Sciatic nerve (tissue), 2 donors: ENCODE data around the gene MYO1C. TPM values are rescaled to one million over a fixed set of nuclear protein-coding genes. Genes with fewer than 3 reads are reported as not detected.
A peak's percentile ranks its signal among the peaks of the same experiment; 100 is the strongest.
"Not testable (repeated sequence)": the region's sequence is repeated elsewhere in the genome, so short reads cannot be mapped to it uniquely, and the experiment has no call there.

ENCODE experiments used
- ATAC-seq: fragments of 200-7000 bp; cut with Tn5 transposase; one replicate; pipeline ENCODE4 v1.9.1; 2020; ENCODE audit warnings: mild to moderate bottlenecking, moderate library complexity
- DNase-seq: peaks from one replicate; pipeline ENCODE4 v3.0.0-alpha.2; 2020; ENCODE audit warnings: low spot score
- intact Hi-C: fragments of 100-400 bp; cut with DNase I; formaldehyde crosslinking; loops from one replicate; pipeline ENCODE4 v1.14.2; 2022
- total RNA-seq: library from RNA; stranded (reverse); fragmentation: NEBNext Ultra II Directional; extraction: Animal tissue kit (Norgen Biotek cat#: 25700); gene quantifications from one replicate; pipeline ENCODE4 v1.2.1, GENCODE V29; 2021
- donor health status: DM: no; HTN: no; CAD: no.
- donor health status: DM: no; HTN: no; CAD: no.

Gene MYO1C
- total RNA-seq, 1 donor from 2014 or later: 326 TPM

GRCh38 chr17:1511756-1512321 lies 19.4 kb upstream of the MYO1C start:
- intact Hi-C loops: loop anchor here (10.0 kb wide), 1 partner anchor 237 kb away; the partner anchor contains the start of genes BHLHA9 and TRARG1
- DNase-seq: no peak
- peak; percentile 27 for ATAC-seq

DNA sequence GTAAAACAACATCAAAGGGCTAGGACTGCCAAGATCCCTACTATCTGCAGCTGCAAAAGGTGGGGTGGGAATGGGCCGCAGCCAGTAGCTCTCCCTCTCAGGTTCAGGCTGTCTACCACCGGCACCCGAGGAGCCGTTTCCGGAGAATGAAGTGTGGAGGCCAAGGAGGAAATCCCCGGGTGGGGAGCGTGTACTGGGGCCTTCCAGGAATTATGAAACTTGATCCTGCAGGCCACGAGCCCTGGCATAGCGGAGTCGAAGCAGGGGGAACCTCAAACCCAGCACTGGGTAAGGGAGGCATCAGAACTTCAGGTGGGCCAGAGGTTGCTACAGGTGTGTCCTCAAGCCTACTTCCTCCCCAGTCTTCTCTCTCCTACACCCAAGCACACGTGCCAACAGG lies 18.8 kb upstream of the MYO1C start:
- intact Hi-C loops: loop anchor here (10.0 kb wide), 1 partner anchor 236 kb away; the partner anchor contains the start of genes BHLHA9 and TRARG1
- ATAC-seq (peak; percentile 67), DNase-seq (peak; percentile 76)

GRCh38 chr17:1509290-1509881 lies 16.9 kb upstream of the MYO1C start:
- ATAC-seq: no peak
- intact Hi-C loops: no loop called here
- no peak for DNase-seq

DNA sequence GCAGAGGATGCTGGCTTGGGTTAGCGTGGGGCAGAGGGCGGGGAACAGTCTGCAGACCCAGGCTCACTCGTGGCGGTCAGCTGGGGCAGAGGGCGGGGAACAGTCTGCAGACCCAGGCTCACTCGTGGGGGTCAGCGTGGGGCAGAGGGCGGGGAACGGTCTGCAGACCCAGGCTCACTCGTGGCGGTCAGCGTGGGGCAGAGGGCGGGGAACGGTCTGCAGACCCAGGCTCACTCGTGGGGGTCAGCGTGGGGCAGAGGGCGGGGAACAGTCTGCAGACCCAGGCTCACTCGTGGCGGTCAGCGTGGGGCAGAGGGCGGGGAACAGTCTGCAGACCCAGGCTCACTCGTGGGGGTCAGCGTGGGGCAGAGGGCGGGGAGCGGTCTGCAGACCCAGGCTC lies 16.2 kb upstream of the MYO1C start:
- DNase-seq, ATAC-seq, intact Hi-C loops: not testable (repeated sequence)

DNA sequence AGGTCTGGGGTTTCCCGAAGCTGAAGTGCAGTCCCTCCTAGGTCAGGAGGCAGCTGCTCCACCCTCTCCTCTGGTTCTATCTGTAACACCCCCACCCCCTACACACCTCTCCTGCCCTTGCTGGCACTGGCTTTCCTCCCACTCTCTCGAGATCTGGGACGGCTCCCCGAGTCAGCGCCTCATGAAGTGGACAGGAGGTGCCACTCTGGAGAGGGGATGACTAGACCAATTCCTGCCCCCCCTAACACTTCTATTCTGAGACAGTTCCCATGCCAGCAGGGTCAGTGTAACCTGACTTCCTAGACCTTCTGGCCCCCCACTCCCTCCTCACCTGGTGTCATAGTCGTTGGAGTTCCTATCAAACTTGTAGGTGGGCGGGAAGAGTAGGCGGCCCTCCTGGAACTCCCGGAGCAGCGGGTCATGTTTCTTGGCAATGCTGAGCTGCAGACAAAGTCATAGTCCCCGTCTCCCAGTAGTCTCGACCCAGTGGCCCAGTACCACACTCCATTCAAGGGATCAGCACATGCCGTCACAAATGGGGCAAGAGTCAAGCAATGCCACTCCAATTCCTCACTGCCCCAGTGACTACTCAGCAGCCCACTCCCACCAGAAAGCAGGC lies 14.3 kb upstream of the MYO1C start:
- ATAC-seq (no peak), DNase-seq (no peak)

GRCh38 chr17:1505586-1505985 lies 13.1 kb upstream of the MYO1C start:
- intact Hi-C loops: no loop called here
- ATAC-seq: no peak
- no peak for DNase-seq

More for the DNA sequence above, 14.3 kb upstream of the MYO1C start:
- intact Hi-C loops: no loop called here

DNA sequence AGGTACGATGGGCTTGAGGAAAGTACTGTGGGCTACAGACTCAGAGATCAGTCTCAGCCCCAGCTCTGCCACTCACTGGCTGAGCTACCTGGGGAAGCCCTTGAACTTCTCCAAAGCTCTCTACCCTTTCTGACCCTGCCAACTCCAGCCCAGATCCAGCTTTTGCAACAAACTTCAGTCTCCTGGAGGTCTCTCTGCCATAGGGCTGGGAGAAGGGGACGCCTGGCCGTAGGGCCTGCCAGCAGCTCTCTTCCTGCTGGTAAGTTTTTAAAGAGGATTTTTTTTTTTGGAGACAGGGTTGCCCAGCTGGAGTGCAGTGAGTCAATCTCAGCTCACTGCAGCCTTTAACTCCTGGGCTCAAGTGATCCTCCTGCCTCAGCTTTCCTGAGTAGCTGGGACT lies 12.4 kb upstream of the MYO1C start:
- intact Hi-C loops: no loop called here
- ATAC-seq (no peak), DNase-seq (no peak)

DNA sequence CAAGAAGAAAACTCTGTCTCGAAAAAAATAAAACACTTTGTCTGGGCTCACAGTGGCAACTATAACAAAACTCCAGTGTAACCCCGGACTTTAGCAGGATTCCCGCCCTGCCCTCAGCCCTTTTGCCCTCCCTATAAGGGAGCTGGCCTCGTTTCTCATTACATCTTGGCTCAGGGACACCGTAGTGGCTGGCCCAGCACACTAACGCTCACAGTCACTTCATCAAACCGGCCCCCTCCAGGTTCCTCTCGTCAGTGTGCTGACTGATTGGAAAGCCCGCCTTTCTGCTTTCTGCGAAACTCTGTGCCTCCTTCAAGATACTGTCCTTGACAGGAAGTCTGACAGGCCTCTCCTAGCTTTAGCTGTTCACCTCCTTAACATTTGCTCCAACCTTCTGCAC lies 11.2 kb upstream of the MYO1C start:
- ATAC-seq: no peak

DNA sequence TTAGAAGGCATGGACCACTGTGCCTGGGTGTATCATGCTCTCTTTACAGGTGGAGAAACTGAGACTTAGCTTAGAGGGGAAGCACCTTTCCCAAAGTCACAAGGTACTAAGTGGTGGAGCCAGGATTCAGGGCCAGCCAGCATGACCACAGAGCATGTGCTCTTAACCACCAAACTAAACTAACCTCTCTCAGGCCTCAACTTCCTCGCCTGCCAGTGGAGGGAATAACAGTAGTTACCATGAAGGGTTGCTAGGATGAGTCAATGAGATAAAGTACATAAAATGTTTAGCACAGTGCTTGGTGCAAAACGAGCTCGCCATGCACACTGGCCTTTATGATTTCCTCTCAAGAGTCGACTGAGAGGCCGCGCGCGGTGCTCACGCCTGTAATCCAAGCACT lies 6.4 kb upstream of the MYO1C start:
- intact Hi-C loops: no loop called here
- ATAC-seq: no peak

More for the DNA sequence above, 11.2 kb upstream of the MYO1C start:
- intact Hi-C loops: no loop called here
- DNase-seq: no peak

GRCh38 chr17:1498233-1498632 lies 5.7 kb upstream of the MYO1C start:
- DNase-seq (no peak), ATAC-seq (no peak)
- intact Hi-C loops: no loop called here

More for the DNA sequence above, 6.4 kb upstream of the MYO1C start:
- no peak for DNase-seq

- intact Hi-C loops: no loop called here
- ATAC-seq (no peak), DNase-seq (no peak)
Observed at GRCh38 chr17:1497831-1498230, 5.3 kb upstream of the MYO1C start.

GRCh38 chr17:1496869-1497268 lies 4.4 kb upstream of the MYO1C start:
- ATAC-seq: no peak
- intact Hi-C loops: no loop called here

DNA sequence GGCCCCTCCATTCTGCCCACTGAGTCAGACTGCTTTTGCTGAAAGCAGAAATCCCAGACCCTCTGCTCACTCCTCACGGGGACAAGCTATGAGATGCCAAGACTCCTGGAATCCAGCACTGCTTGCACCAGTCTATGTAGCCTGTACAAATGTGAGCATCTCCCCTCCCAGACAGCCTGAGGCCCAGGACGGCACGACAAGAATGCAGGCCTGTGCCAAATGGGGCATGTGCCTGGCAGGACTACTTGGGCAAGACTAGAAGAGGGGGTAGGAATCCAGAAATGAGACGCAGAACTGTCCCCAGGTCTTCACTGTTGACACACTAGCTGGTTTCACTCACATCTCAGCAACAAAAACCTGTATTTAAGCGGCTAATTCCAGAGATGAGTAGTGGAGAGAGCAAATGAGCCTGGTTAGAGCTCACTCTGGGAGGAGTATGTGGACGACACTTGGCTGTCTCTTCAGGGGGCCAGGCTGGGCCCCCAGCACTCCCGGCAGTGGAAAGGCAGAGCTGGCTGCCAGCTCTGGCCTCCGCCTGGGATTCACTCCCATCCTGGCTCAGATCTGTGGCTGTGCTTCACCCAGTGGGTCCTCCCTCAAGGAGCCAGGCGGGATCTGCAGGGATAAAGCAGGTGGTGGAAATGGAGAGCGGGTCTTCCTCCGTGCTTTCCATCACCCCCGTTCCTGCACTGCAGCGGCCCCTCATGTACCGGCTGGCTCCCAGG lies 2.9 kb upstream of the MYO1C start:
- no peak for ATAC-seq
- intact Hi-C loops: no loop called here
- DNase-seq: peak; percentile 57

More at GRCh38 chr17:1496869-1497268, 4.4 kb upstream of the MYO1C start:
- no peak for DNase-seq

DNA sequence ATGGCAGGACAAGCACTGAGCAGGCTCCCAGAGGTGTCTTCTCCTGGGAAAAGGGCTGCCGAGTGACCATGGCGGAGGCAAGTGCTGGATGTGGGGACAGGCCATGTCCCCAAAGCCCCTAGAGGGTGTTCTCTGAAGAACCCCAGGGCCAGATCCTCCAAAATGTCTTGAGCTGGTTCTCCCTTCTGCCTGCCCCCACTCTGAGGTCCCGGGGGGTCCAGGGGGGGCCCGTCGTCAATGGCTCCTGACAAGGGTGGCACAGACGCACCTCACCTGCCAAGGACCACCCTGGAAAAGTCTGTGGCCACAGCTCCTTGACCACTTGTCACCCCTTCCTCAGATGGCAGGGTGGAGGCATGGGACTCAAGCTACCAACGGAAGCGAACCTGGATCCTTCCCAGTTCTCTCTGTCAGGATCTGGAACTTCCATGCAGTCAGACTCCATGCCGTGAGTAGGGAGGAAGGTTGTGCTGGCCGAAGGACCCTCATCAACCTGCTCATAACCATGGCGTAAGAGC lies 2.3 kb upstream of the MYO1C start:
- intact Hi-C loops: no loop called here
- DNase-seq (peak; percentile 55), ATAC-seq (no peak)

DNA sequence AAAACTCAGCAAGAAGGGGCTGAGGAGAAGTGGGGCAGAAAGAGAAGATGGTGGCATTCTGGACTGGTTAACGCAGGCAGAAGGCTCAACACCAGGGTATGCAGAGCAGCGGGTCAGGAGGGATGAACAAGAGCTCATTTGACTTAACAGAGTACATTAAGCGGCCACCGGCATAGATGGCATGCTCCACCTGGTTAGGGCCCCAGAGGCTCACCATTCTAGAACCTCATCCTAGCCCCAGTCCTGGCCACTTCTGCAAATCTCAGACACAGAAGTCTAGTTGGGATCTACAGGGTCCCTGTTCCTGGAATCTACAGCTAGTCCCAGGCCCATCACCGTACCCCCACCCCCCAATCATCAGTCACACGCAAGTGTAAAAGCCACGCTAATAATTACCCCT lies 1.7 kb upstream of the MYO1C start:
- ATAC-seq (no peak), DNase-seq (peak; percentile 50)
- intact Hi-C loops: no loop called here

GRCh38 chr17:1493291-1493980 lies 950 bp upstream of the MYO1C start:
- DNase-seq (no peak), ATAC-seq (no peak)
- intact Hi-C loops: no loop called here

DNA sequence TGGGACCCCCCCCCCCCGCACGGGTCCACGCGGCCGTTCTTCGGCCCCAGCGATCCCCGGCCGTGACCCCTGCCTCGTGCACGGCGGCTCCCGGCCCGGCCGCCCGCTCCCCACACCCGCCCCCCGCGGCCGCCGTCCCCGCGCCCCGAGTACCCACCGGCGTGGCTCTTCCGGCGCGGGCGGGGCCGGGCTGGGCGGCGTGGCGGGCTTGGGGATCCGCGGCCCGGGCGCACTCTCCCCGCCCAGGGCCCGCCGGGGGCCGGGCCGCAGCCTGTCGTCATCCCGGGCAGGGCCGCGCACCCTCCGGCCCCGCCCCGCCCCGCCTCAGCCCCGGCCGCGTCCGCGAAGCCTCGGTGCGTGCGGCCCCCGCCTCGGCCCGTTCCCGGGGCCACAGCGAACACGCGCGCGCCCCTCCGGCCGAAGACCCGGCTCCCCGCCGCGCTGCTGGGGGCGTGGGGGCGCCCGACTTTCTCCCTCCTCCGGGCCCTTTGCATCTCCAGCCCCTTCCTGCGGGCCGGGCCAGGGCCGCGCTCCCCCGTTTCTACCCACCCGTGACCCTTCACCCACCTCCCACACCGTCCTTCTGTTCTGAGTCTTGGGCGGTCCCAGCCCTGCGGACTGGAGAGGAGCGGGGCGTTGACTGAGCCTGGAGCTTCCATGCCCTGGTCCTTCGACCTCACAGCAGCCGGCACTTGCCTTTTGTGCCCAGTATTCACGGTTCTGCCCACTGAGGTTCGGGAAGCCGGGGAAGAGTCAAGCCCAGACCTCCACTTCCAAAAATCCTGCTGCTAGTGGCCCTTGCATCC lies 840 bp downstream of the MYO1C start:
- intact Hi-C loops: no loop called here
- DNase-seq (peak; percentile 84), ATAC-seq (peak; percentile 39)
